ENCODE data around the gene DGKI. TPM values are rescaled to one million over a fixed set of nuclear protein-coding genes. Genes with fewer than 3 reads are reported as not detected.
A peak's percentile ranks its signal among the peaks of the same experiment; 100 is the strongest.

Gene DGKI
- total and polyA plus RNA-seq, 5 donors from 2014 or later: not detected

DNA sequence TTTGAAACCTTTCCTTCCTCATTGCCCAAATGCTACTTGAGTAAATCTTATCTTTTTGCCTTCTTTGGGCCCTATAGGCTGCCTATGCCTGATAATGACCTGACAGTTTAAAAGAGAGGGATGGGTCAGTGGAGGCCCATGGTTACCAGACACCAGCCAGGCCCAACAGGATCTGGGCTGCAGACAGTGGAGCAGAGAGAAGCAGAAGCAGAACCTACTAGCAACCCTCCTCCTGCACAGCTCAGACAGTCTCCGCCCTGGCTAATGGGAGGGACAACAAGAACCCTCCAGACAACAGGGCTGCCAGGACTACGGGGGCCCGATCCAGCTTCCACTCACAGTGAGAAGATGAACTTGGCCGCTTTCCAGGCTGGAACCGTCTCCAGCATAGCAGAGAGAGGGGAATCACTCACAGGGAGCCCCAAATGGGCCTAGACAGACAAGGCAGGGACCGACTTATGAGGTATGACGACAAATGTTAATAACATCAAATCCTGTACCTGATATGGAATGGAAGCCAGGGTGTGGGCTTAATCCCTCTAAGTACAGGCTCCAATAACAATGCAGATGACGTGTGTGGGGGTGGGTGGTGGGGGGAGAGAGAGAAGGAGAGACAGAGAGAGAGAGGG is 31.7 kb upstream of the DGKI start:
- Mint-ChIP-seq H3K9me3 (no peaks in the 10 kb centered on the region), H3K4me3 (no peak overlapping the region), H3K36me3 (peaks cover 72% of the 10 kb centered on the region), H3K27me3 (no peaks in the 10 kb centered on the region), H3K27ac (peak overlapping the region in 1 of 3 donors; percentile 26), H3K4me1 (no peaks in the 10 kb centered on the region)
- ATAC-seq (ENCODE audit: low read depth in 2 of 2) (no peak), DNase-seq (no peak)
- H3K4me3 ChIP-seq (ENCODE audit: low read depth, low read length): no peak overlapping the region
- no peaks in the 10 kb centered on the region for H3K9me3 ChIP-seq (ENCODE audit: control insufficient read depth in 2 of 2, low read length in 2 of 2)
- H3K27ac ChIP-seq (ENCODE audit: insufficient read depth, low read length, poor library complexity, severe bottlenecking): no peak overlapping the region
- no peaks in the 10 kb centered on the region for H3K27me3 ChIP-seq (ENCODE audit: control insufficient read depth, insufficient read depth, low read length)
- H3K36me3 ChIP-seq (ENCODE audit: control insufficient read depth, insufficient read depth, low read length): peaks cover 67% of the 10 kb centered on the region
- H3K4me1 ChIP-seq (ENCODE audit: control insufficient read depth, insufficient read depth, low read length, poor library complexity, severe bottlenecking): no peaks in the 10 kb centered on the region

DNA sequence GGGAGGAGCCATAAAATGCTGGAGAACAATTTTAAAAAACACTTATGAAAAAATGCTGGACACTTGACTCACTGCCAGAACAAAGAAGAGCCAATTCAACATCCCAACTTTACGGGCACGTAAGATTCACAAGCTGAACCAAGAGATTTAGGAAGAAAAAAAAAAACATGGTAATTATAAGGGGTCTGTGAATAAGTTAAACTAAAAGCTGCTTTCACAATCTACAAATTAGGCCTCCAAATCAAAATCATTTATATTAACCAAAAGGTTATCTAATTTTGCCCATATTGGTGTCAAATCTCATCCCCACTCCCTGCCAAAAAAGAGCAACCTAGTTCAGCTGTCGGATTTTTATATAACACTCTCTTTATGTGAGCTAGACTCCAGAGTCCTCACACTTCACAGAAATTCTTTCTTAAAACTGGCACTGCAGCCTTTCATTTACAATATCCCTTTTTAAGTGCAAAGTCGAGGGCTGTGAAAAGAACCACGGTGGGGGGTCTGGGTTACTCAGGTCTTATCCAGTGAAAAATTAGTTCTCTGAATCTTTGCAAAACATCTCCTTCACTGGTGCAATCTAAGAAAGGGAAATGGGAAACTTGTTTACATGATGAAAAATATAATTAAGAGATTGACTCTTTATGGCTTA is 30.4 kb upstream of the DGKI start:
- Histone ChIP-seq H3K27ac (ENCODE audit: insufficient read depth, low read length, poor library complexity, severe bottlenecking) (no peak overlapping the region), H3K4me1 (ENCODE audit: control insufficient read depth, insufficient read depth, low read length, poor library complexity, severe bottlenecking) (no peaks in the 10 kb centered on the region), H3K27me3 (ENCODE audit: control insufficient read depth, insufficient read depth, low read length) (no peaks in the 10 kb centered on the region), H3K36me3 (ENCODE audit: control insufficient read depth, insufficient read depth, low read length) (peaks cover 54% of the 10 kb centered on the region), H3K4me3 (ENCODE audit: low read depth, low read length) (no peak overlapping the region), H3K9me3 (ENCODE audit: control insufficient read depth in 2 of 2, low read length in 2 of 2) (no peaks in the 10 kb centered on the region)
- ATAC-seq (ENCODE audit: low read depth in 2 of 2) (no peak), DNase-seq (no peak)
- no peak overlapping the region for H3K27ac Mint-ChIP-seq
- H3K4me1 Mint-ChIP-seq: no peaks in the 10 kb centered on the region
- peaks cover 65% of the 10 kb centered on the region for H3K36me3 Mint-ChIP-seq
- no peaks in the 10 kb centered on the region for H3K27me3 Mint-ChIP-seq
- no peaks in the 10 kb centered on the region for H3K9me3 Mint-ChIP-seq
- H3K4me3 Mint-ChIP-seq: no peak overlapping the region

DNA sequence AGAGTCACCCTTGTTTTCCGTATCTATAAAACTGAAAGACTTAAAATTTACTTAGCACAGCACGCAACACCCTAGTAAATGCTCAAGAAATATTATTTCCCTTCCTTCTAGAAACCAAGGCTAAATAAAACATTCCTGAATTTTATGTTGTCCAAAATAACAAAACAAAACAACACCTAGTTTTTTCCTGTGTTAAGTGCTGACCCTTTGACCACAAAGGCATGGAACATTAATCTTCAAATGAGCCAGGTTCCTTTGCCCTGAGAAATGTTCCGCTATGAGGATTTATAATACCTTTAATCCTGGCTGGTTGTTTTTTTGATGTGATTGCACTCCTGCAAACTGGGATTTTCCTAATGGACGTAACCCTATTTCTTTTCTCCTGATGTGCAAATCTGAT is 29.0 kb upstream of the DGKI start:
- Histone ChIP-seq H3K36me3 (ENCODE audit: control insufficient read depth, insufficient read depth, low read length) (peaks cover 40% of the 10 kb centered on the region), H3K4me3 (ENCODE audit: low read depth, low read length) (no peak overlapping the region), H3K4me1 (ENCODE audit: control insufficient read depth, insufficient read depth, low read length, poor library complexity, severe bottlenecking) (no peaks in the 10 kb centered on the region), H3K27me3 (ENCODE audit: control insufficient read depth, insufficient read depth, low read length) (no peaks in the 10 kb centered on the region), H3K27ac (ENCODE audit: insufficient read depth, low read length, poor library complexity, severe bottlenecking) (no peak overlapping the region), H3K9me3 (ENCODE audit: control insufficient read depth in 2 of 2, low read length in 2 of 2) (no peaks in the 10 kb centered on the region)
- Mint-ChIP-seq H3K27me3 (no peaks in the 10 kb centered on the region), H3K9me3 (no peaks in the 10 kb centered on the region), H3K4me3 (no peak overlapping the region), H3K27ac (no peak overlapping the region), H3K4me1 (no peaks in the 10 kb centered on the region), H3K36me3 (peaks cover 56% of the 10 kb centered on the region)
- ATAC-seq (ENCODE audit: low read depth in 2 of 2) (no peak), DNase-seq (no peak)

GRCh38 chr7:137873979-137874777 is 27.4 kb upstream of the DGKI start:
- no peaks in the 10 kb centered on the region for H3K9me3 ChIP-seq (ENCODE audit: control insufficient read depth in 2 of 2, low read length in 2 of 2)
- no peaks in the 10 kb centered on the region for H3K27me3 Mint-ChIP-seq
- no peak overlapping the region for H3K4me3 ChIP-seq (ENCODE audit: low read depth, low read length)
- peaks cover 25% of the 10 kb centered on the region for H3K36me3 ChIP-seq (ENCODE audit: control insufficient read depth, insufficient read depth, low read length)
- H3K9me3 Mint-ChIP-seq: no peaks in the 10 kb centered on the region
- peak overlapping the region in 1 of 3 donors; percentile 65 for H3K27ac Mint-ChIP-seq
- H3K4me1 Mint-ChIP-seq: no peaks in the 10 kb centered on the region
- H3K4me3 Mint-ChIP-seq: no peak overlapping the region
- no peak overlapping the region for H3K27ac ChIP-seq (ENCODE audit: insufficient read depth, low read length, poor library complexity, severe bottlenecking)
- H3K27me3 ChIP-seq (ENCODE audit: control insufficient read depth, insufficient read depth, low read length): no peaks in the 10 kb centered on the region
- no peak for DNase-seq
- no peak for ATAC-seq (ENCODE audit: low read depth in 2 of 2)
- H3K4me1 ChIP-seq (ENCODE audit: control insufficient read depth, insufficient read depth, low read length, poor library complexity, severe bottlenecking): no peaks in the 10 kb centered on the region
- peaks cover 40% of the 10 kb centered on the region for H3K36me3 Mint-ChIP-seq

DNA sequence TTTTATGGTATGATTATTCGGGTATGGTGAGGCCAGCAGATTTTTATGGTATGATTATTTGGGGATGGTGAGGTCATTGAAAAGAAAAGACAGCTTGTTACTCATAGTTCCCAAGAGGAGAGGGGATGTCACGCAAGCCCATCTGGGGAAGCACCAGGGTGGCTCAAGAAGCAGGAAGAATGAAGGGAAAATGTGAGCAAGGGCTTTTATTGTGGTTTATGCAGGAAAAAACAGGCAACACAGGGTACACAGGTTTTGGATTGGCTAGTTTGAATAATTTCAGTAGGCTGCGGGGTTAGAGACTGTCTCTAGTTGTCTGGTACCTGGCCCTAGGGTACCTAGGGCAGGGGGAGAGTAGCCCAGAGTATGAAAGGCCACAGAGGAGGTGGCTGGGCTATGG is 26.8 kb upstream of the DGKI start:
- H3K27me3 ChIP-seq (ENCODE audit: control insufficient read depth, insufficient read depth, low read length): no peaks in the 10 kb centered on the region
- no peaks in the 10 kb centered on the region for H3K4me1 ChIP-seq (ENCODE audit: control insufficient read depth, insufficient read depth, low read length, poor library complexity, severe bottlenecking)
- Mint-ChIP-seq H3K9me3 (no peaks in the 10 kb centered on the region), H3K27me3 (no peaks in the 10 kb centered on the region), H3K4me1 (no peaks in the 10 kb centered on the region), H3K4me3 (no peak overlapping the region), H3K36me3 (peaks cover 38% of the 10 kb centered on the region), H3K27ac (peak overlapping the region; percentile 5 to 65 (median 32))
- no peak for DNase-seq
- no peaks in the 10 kb centered on the region for H3K9me3 ChIP-seq (ENCODE audit: control insufficient read depth in 2 of 2, low read length in 2 of 2)
- H3K36me3 ChIP-seq (ENCODE audit: control insufficient read depth, insufficient read depth, low read length): peaks cover 20% of the 10 kb centered on the region
- no peak for ATAC-seq (ENCODE audit: low read depth in 2 of 2)
- no peak overlapping the region for H3K27ac ChIP-seq (ENCODE audit: insufficient read depth, low read length, poor library complexity, severe bottlenecking)
- H3K4me3 ChIP-seq (ENCODE audit: low read depth, low read length): no peak overlapping the region

- peaks cover 39% of the 10 kb centered on the region for H3K36me3 Mint-ChIP-seq
- Histone ChIP-seq H3K27ac (ENCODE audit: insufficient read depth, low read length, poor library complexity, severe bottlenecking) (no peak overlapping the region), H3K4me1 (ENCODE audit: control insufficient read depth, insufficient read depth, low read length, poor library complexity, severe bottlenecking) (no peaks in the 10 kb centered on the region), H3K9me3 (ENCODE audit: control insufficient read depth in 2 of 2, low read length in 2 of 2) (peaks cover 0 to 2% of the 10 kb centered on the region in 2 experiments), H3K4me3 (ENCODE audit: low read depth, low read length) (no peak overlapping the region), H3K27me3 (ENCODE audit: control insufficient read depth, insufficient read depth, low read length) (no peaks in the 10 kb centered on the region), H3K36me3 (ENCODE audit: control insufficient read depth, insufficient read depth, low read length) (peaks cover 21% of the 10 kb centered on the region)
- H3K4me1 Mint-ChIP-seq: no peaks in the 10 kb centered on the region
- ATAC-seq (ENCODE audit: low read depth in 2 of 2) (no peak), DNase-seq (no peak)
- no peak overlapping the region for H3K4me3 Mint-ChIP-seq
- no peaks in the 10 kb centered on the region for H3K27me3 Mint-ChIP-seq
- peak overlapping the region in 1 of 3 donors; percentile 39 for H3K27ac Mint-ChIP-seq
- H3K9me3 Mint-ChIP-seq: peaks cover 0 to 4% (median under 1%) of the 10 kb centered on the region in 7 donors
Observed at GRCh38 chr7:137871170-137871915, 24.6 kb upstream of the DGKI start.

DNA sequence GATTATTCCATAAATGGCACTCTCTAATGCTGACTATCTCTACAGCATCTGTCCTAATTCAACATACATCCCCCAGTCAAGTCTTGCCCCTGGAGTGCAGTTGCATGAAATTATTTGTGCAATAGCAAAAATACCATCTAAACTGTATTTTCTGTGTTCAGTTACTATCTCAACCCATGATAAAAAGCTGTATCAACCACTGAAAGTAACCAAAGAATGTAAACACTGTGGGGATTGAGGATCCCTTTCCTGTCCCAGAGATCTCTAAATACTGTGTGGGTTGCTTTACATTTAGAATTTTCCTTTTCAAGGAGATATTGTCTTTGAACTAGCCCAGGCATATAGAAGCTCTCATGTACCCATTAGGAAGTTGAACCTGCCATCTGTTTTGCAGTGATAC is 23.9 kb upstream of the DGKI start:
- Mint-ChIP-seq H3K4me1 (no peaks in the 10 kb centered on the region), H3K36me3 (peaks cover 41% of the 10 kb centered on the region), H3K27me3 (no peaks in the 10 kb centered on the region), H3K9me3 (peaks cover 0 to 8% (median 2%) of the 10 kb centered on the region in 7 donors), H3K27ac (no peak overlapping the region), H3K4me3 (no peak overlapping the region)
- no peak for DNase-seq
- no peak for ATAC-seq (ENCODE audit: low read depth in 2 of 2)
- Histone ChIP-seq H3K27me3 (ENCODE audit: control insufficient read depth, insufficient read depth, low read length) (no peaks in the 10 kb centered on the region), H3K27ac (ENCODE audit: insufficient read depth, low read length, poor library complexity, severe bottlenecking) (no peak overlapping the region), H3K36me3 (ENCODE audit: control insufficient read depth, insufficient read depth, low read length) (peaks cover 22% of the 10 kb centered on the region), H3K4me1 (ENCODE audit: control insufficient read depth, insufficient read depth, low read length, poor library complexity, severe bottlenecking) (no peaks in the 10 kb centered on the region), H3K4me3 (ENCODE audit: low read depth, low read length) (no peak overlapping the region), H3K9me3 (ENCODE audit: control insufficient read depth in 2 of 2, low read length in 2 of 2) (peaks cover 4 to 8% of the 10 kb centered on the region in 2 experiments)

All from CD4-positive, CD25-positive, alpha-beta regulatory T cell (primary cell).